Omental fat pad (tissue), 4 donors: ENCODE results near the gene CISD2. TPM values are rescaled to one million over a fixed set of nuclear protein-coding genes. Genes with fewer than 3 reads are reported as not detected.
"Not testable (repeated sequence)": the region's sequence is repeated elsewhere in the genome, so short reads cannot be mapped to it uniquely, and the experiment has no call there.

Source experiments
- ATAC-seq: fragments of 150-250 bp; one replicate; pipeline ENCODE4 v1.9.1; 2016; ENCODE audit warnings: mild to moderate bottlenecking, moderate library complexity; ENCODE audit not compliant: low FRiP score
- DNase-seq: peaks from one replicate; pipeline ENCODE4 v3.0.0-alpha.2; 2019; ENCODE audit warnings: low spot score
- CTCF ChIP-seq, 3 donors: fragments of 450-650 bp; IDR thresholded peaks; one replicate each; pipeline ENCODE4 v1.5.1; 2016 to 2017; ENCODE audit warnings: antibody characterized with exemption in 3 of 3, mild to moderate bottlenecking in 3 of 3, moderate library complexity in 2 of 3
- total RNA-seq, 4 donors: library from RNA; depleted of rRNA; stranded (reverse); fragments of >200 nt; gene quantifications; one replicate each; pipeline ENCODE4 v1.1.0, GENCODE V29; 2016

Gene CISD2
- total RNA-seq, 4 donors from 2014 or later, result 7.4 to 18.9 (median 14.1) TPM

- ATAC-seq, result no peak
- no peak for DNase-seq
- TF ChIP-seq CTCF (IDR thresholded peaks at IDR 0.05), result no peak
Measured at GRCh38 chr4:102850370-102850769, 18.4 kb upstream of the CISD2 start.

- TF ChIP-seq CTCF (IDR thresholded peaks at IDR 0.05), result no peak
- no peak for DNase-seq
- no peak for ATAC-seq
Measured at GRCh38 chr4:102858828-102859464, 9.8 kb upstream of the CISD2 start.

GRCh38 chr4:102860611-102861324, 8.0 kb upstream of the CISD2 start:
- no peak for ATAC-seq
- TF ChIP-seq CTCF (IDR thresholded peaks at IDR 0.05), result no peak
- no peak for DNase-seq

GRCh38 chr4:102862016-102862415, 6.8 kb upstream of the CISD2 start:
- DNase-seq (no peak), ATAC-seq (no peak)
- no peak for TF ChIP-seq CTCF (IDR thresholded peaks at IDR 0.05)

- DNase-seq (no peak), ATAC-seq (no peak)
- no peak for TF ChIP-seq CTCF (IDR thresholded peaks at IDR 0.05)
Measured at GRCh38 chr4:102862747-102863146, 6.0 kb upstream of the CISD2 start.

GRCh38 chr4:102865327-102865726, 3.5 kb upstream of the CISD2 start:
- not testable (repeated sequence) for DNase-seq, ATAC-seq

- no peak for TF ChIP-seq CTCF (IDR thresholded peaks at IDR 0.05)
- DNase-seq (no peak), ATAC-seq (no peak)
Measured at GRCh38 chr4:102867278-102868152, 1.3 kb upstream of the CISD2 start.
